ENCODE measurements around the gene MED26.

DNA sequence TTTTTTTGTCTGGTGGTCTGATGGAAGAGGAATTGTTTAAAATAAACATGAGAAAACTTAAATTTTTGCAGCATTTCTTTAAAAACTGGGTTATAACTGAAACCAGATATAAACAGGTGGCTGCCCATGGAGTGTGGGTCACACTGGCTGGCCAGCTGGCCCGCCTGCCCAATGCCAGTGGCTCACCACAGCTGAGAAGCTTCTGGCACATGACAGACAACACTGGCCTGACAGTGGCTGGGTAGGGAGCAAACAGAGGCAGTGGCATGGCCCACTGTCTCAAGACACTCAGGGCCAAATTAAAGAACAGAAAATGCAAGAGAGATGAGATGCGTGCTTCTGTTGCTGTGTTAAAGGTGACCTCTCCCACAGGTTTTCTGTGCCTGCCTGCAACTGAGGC is 52.7 kb downstream of the MED26 start:
- no peak for TF ChIP-seq CTCF (IDR thresholded peaks at IDR 0.05; ENCODE audit: poor library complexity)
- TF ChIP-seq EZH2 (IDR thresholded peaks at IDR 0.05; ENCODE audit: borderline replicate concordance) = no peak
- TF ChIP-seq EZH2phosphoT487 (IDR thresholded peaks at IDR 0.05; ENCODE audit: low read depth, severe bottlenecking, unreplicated experiment) = no peak

All from hepatocyte (in vitro differentiated cells).